Activated CD4-positive, alpha-beta T cell treated with anti-CD3 and anti-CD28 coated beads, Interleukin-2, amount 50 U/mL, for 24 hours (primary cell): ENCODE results near the gene MEST.
"Not testable (repeated sequence)": the region's sequence is repeated elsewhere in the genome, so short reads cannot be mapped to it uniquely, and the experiment has no call there.

Source experiments
- DNase-seq, 2 donors: peaks; one replicate each; pipeline ENCODE4 v3.0.0-alpha.2; 2020; ENCODE audit warnings: low read depth in 1 of 2, low spot score in 1 of 2

Gene MEST, protein sequence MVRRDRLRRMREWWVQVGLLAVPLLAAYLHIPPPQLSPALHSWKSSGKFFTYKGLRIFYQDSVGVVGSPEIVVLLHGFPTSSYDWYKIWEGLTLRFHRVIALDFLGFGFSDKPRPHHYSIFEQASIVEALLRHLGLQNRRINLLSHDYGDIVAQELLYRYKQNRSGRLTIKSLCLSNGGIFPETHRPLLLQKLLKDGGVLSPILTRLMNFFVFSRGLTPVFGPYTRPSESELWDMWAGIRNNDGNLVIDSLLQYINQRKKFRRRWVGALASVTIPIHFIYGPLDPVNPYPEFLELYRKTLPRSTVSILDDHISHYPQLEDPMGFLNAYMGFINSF

DNA sequence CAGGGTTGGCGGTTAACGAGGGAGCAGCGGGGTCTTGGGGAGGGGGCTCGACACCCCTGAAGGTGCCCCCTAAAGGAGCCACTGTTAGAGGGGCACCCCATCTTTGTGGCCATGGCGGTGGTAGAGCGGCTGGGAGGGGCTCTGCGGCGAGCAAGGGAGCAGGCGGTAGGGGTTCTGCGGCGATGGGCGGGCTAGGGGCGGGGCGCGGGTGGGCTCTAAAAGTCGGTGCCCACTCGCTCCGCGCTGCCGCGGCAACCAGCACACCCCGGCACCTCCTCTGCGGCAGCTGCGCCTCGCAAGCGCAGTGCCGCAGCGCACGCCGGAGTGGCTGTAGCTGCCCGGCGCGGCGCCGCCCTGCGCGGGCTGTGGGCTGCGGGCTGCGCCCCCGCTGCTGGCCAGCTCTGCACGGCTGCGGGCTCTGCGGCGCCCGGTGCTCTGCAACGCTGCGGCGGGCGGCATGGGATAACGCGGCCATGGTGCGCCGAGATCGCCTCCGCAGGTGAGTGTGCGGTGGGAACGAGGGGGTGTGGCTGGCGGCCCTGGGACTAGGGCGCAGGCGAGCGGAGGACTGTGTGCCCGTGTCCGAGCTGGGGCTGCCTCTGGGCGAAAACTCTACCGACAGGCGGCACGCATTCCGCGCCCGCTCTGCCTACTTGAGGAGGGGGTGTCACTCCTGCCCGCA is at the start of gene MEST:
MEST (plus strand) TSS at position 245 of the 682 bp plus-strand sequence; CDS start at position 474, 229 bp downstream.
- no peak for DNase-seq

DNA sequence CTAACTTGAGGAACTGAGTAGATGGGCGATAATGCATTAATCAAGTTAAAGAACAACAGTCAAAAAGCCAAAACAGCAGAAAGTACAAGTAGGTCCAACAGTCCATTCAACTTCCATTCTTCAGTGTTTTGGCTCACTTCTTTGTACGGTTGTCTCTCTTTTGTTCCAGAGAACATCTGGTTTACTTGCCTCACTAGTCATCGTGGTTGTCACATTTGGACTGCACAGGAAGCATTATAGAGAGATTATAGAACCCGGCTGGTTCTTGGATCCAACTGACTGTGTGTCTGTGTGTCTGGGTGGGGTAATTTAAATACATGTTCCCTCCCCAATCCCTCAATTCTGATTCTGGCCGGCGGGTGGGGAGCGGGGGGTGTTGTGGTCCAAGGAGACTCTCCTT is 49.3 kb upstream of the MEST start:
- DNase-seq = no peak

DNA sequence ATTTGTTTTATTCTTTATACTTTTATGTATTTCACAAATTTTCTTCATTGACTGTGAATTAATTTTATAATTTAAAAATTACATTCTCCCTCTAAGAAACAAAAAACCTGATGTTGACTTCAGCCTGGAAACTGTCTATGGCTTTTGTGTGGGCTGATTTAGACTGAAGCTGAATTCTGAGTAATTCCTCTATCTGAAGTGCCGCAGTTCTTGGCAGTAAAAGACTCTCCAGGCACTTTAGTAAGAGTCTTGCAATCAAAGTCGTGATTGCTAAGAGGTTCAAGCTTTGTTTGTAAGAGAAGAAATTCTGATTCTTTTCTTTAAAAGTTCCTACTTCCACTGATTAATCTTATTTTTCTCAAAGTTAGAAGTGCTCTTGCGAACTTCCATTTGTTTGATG is 47.7 kb upstream of the MEST start:
- DNase-seq = no peak

DNA sequence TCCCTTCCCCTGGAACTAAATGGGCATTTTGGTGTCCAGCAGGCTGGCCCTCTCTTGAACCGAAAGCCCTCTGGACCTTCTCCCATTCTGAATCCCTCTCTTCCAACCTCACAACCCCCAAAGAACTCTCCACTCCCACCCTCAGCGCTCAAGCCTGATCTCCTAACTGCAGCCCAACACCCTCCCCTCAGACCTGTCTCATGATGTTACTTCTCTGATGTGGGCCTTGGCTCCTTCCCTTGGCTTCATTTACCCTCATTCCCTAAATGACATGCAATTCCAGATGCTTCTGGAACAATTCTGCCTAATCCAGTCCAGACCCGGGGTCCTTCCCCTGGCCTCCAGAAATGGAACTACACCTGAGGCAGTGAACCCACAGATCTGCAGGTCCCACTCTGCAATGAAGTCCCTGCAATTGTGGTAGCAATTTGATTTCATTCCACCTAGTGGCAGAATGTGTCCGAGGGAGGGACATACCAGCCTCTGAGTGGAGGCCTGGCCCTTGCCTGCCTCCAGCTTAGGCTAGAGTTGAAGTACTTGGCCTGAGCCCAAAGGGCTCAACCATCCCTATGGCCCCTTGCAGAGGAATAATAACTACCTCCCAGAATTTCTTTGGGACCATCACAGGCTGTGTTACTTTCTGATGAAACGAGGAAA is 47.0 kb upstream of the MEST start:
- DNase-seq = no peak

DNA sequence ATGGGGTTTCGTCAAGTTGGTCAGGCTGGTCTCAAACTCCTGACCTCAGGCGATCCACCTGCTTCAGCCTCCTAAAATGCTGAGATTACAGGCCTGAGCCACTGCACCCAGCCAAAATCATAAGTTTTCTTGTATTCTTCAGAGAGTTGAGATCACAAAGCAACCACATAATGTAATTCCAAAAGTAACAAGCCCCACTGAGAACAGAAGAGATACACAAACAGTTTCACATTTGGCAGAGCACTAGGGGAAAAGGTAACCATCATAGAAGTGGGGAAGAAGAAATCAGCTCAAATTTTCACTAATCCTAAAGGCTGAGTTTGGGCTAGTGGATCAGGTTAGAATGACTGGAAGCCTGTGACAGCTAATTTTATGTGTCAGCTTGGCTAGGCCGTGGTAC is 45.6 kb upstream of the MEST start:
- no peak for DNase-seq

DNA sequence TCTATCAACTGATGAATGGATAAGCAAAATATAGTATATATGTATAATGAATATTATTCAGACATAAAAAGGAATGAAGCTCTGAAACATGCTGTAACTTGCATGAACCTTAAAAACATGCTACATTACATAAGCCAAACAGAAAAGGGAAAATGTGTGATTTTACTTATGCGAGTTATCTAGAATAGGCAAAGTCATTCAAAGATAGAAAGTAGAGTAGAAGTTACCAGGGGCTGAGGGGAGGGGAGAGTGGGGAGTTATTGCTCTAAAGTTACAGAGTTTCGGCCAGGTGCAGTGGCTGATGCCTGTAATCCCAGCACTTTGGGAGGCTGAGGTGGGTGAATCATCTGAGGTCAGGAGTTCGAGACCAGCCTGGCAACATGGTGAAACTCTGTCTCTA is 40.5 kb upstream of the MEST start:
- DNase-seq = not testable (repeated sequence)

DNA sequence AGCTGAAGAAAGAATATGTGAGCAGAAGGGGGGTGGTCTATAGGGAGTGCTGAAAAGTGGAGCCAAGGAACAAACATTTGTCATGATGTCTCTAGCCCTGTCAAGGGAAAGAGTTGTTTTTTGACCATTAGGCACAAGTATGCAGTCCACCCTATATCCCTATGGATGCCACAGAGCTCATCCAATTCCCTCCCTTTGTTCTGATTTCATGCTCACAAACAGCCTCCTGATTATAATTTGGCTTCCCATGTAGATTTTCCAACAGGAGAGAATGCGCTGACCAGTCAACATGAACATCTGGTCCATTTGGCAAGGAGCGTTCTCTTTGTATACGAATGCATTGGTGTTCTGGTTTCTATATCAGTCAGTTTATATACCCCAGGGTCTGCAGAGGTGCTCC is 38.9 kb upstream of the MEST start:
- DNase-seq = no peak

DNA sequence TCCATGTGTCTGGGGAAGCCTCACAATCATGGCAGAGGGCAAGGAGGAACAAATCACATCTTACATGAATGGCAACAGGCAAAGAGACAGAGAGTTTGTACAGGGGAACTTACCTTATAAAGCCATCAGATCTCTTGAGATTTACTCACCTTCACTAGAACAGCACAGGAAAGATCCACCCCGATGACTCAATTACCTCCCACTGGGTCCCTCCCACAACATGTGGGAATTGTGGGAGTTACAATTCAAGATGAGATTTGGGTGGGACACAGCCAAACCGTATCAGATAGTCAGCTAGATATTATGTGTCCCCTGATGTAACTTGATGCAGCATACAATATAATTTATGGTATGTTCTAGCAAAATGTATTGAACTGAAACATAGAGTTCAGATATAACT is 36.9 kb upstream of the MEST start:
- DNase-seq = no peak

DNA sequence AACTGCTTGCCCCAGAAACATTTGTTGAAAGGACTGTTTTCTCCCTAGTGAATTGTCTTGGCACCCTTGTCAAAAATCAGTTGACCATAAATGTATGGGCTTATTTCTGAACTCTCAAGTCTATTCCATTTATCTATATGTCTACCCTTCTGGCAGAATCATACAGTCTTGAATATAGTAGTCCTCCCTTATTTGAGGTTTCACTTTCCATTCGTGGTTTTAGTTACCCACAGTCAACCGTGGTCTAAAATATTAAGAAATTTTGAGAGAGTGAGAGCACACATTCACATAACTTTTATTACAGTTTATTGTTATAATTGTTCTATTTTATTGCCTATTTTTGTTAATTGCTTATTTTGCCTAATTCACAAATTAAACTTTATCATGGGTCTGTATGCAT is 33.6 kb upstream of the MEST start:
- DNase-seq = no peak

DNA sequence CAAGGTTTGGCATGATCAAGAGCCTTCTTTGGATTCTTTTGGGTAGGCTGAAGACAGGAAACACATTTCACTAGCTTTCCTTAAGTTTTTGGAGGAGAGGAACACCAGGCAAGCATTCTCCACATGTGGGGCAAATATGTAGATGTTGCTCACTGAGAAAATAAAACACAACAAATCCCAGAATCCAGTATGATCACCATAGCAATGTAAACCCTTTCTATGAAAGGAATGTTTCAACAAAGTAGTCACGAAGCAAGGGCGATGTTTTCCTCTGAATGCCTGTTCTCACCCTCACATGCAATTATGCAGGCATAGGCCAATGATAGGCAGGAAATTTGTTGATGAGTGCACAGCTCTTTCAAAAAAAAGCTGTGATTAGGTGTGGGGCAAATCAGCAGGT is 30.6 kb upstream of the MEST start:
- DNase-seq = no peak

DNA sequence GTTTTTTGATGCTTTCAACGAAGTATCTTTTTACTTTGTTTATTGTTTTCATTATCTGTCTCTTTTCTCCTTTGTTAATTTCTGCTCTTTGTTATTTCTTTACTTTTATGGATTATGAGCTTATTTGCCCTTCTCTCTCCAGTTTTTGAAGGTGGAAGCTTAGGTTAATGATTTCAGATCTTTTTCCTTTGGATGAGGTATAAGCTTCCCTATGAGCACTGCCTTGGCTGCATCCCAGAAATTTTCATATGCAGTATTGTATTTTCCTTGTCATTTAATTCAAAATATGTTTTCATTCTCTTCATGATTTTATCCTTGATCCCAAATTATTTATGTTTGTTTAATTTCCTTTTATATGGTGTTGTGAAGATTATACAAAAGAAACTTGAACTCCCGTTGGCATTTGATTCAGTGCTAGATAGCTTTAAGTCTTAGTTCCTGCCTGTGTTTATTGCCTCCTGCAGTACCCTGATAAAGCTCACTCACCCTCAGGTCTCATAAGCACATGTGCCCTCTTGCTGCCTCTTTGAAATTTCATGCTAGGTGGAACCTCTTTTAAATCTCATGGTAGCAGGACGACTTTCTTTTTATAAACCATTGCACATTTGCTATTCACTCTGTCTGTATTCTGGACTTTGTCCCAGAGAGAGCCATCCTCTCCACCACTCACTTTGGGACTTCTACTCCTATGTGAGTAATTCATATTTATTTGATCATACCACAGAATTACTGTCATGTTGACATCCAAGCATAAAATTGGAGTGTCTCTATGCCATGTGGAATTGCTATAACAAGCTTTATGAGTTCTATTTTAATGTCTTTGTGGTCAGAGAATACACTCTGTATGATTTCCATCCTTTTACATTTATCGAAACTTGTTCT is 28.1 kb upstream of the MEST start:
- no peak for DNase-seq

DNA sequence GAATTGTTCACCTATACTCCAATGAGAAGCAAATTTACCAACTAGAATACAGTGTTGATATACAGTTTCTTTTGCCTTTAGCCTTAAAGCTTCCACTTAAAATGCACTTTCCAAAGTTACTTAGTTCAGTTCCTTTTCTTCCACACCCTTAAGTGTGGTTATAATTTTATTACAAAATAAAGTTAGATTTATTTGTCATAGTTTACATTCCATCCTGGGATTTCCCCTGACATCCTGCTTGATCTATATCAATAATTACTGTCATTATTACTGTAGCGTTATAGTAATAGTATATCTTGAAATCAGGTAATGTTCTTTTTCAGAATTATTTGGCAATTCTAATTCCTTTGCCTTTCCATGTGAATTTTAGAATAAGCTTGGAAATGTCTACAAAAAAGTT is 23.3 kb upstream of the MEST start:
- DNase-seq = no peak

DNA sequence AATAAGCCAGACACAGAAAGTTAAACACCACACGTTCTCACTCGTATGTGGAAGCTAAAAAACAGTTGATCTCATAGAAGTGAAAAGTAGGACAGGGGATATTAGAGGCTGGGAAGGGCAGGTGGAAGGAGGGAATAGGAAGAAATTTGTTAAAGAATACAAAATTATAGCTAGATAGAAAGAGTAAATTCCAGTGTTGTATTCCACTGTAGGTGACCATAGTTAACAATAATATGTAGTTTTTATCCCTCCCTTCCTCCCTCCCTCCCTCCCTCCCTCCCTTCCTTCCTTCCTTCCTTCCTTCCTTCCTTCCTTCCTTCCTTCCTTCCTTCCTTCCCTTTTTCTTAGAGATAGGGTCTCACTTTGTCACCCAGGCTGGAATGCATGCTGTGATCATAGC is 19.9 kb upstream of the MEST start:
- DNase-seq = no peak

DNA sequence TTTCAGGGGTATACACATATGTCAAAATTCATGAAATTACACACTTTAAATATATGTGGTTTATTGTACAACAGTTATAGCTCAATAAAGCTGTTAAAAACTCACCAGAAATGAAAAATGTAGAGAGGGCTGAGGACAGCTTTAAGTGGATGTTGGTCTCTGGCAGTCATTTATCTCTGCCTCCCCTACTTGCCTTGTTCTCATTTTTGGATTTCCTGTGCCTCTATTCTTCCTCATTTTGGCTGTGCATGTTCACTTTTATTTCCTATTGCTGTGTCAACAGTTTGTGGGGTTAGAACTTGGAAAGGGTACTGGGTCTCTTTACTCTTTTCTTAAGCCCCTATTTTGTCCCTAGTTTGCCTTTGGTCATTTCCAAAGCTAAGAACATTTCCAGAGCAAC is 18.6 kb upstream of the MEST start:
- DNase-seq = no peak

DNA sequence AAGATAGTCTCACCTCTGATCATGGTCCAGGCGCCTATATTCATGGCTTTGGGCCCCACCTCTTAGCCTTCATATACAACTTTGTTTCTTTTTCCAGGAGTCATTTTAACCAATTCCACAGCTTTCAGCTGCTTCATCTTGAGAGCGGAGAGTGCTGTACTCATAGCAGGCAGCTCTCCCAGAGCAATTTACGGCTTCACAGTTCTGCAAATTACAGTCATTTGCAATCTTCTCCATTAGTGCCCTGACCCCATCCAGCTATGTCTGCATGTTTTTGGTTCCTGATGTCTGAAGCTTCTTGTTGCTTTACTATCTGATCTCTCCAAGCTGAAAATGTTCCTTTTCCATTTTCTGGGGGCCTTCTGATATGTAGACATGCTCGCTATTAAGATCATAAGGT is 18.0 kb upstream of the MEST start:
- DNase-seq = no peak

DNA sequence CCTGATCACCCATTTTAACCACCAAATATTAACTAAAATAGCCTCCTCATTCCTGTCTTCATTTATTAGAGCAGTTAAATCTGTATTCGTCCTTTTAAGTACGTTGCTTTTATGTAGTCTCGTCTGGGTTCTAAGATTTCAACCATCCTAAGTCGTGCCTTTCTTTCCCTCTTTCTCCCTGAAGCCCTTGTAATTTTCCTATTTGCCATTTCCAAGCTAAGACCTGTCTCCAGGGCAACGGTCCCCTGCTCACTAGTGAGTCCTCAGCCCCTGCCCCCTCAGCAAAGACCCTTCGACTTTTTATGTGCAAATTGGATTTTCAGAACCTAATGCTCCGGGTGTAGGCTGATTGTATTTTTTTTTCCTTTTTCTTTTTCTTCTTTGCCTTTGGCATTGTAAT is 16.1 kb upstream of the MEST start:
- no peak for DNase-seq

DNA sequence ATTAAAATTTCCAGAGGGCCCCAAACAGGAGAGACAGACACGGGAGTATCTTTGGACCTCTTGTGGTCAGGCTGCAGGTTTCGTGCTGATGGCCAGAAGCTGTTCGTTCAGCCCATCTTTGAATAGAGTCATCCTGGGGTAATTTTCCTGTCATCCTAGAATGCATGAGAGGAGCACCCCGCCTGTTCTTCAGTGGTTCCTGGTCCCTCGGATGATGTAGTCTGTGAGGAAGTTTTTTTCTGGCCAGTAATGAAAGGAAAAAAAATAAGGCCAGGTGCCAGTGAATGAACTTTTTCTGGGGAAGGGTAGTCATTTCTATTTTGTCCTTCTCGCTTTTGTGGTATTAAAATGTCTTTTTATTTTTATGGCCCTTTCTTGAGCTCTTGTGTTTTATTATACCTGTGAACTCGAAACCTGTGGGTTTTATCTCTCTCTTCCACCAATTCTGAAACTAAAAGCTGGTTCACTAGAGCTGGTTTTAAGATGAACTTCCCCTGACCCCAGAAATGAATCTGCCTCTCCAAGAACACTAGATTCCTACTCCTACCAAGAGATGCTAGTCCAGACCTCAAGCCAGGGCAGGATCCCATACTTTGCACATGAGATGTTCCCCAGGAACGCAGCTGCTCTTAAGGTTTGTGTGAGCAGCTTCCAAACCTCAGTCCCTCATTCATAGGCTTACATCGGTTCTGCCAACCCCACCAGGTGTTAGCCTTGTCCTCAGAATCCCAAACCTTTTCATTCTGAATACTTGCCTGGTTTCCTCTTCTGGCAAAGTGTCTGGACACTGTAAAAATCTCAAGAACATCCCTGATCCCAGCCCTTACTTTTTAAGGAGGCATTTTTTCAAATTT is 15.4 kb upstream of the MEST start:
- DNase-seq = no peak

DNA sequence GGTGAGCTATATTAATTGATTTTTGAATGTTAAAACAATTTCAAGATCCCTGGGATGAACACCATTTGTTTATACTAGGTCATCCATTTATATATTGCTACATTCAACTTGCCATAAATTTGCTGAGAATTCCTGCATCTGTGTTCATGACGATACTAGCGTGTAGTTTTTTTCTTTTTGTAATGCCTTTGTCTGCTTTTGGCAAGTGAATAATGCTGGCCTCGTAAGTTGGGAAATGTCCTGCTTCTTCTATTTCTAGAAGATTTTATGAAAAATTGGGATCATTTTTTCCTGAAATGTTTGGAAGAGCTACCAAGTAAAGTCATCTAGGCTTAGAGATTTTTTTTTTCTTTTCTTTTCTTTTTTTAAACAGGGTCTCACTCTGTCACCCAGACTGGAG is 12.9 kb upstream of the MEST start:
- DNase-seq = no peak

DNA sequence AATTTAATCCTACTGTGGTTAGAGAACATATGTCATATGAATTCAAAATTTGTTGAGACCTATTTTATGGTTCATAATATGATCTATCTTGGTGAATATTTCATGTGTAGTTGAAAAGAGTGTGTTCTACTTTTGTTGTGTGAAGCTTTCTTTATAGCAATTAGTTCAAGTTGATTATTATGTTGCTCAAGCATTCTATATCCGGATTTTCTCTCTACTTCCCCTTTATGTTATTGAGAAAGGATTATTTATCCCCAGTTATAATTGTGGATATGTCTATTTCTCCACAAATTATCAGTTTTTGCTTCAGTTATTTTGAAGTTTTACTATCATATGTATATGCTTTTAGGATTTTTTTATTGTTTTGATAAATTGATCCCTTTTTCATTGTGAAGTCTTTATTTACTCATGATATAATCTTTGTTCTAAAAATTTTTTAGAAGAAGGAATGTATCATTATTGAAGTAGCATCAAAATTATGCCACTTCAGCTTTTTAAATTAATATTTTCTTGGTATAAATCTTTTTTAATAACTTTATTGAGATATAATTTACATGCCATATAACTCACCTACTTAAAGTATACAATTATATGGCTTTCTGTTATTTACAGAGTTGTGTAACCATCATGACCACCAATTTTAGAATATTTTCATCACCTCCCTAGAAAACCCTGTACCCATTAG is 12.0 kb upstream of the MEST start:
- DNase-seq = no peak

DNA sequence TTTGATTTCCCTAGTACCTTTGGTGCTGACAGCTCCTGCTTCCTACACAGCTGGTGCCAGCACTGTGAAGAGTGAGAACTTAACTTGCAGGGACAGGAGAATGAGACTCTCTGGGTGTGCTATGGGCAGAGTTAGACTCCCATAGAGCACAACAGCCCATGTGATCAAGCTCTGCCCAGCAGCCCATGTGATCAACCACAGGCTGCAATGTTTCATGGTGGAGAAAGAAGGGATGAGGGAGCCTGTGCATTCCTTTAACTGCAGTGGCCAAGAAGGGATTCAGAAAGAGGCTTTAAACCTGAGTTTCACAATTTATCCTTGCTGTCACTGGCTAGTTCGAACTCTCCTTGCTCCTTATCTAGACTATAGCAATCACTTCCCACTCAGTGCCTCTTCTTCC is 10.0 kb upstream of the MEST start:
- no peak for DNase-seq
